SK-N-MC (cell line): ENCODE data around the gene BRD3OS.

ENCODE experiments used
- EZH2 ChIP-seq: fragments of 200-600 bp; sonication (generic); IDR thresholded peaks from one replicate; pipeline ENCODE4 v1.6.1; 2017; ENCODE audit warnings: antibody characterized with exemption
- FOXP2 ChIP-seq: optimal IDR thresholded peaks from 2 replicates; pipeline ENCODE3; 2011; ENCODE audit warnings: mild to moderate bottlenecking, moderate library complexity; ENCODE audit not compliant: insufficient read depth; ENCODE audit errors: extremely low read length, control extremely low read depth
- POLR2AphosphoS5 ChIP-seq: IDR thresholded peaks from 2 replicates; pipeline ENCODE4 v1.6.1; 2012; ENCODE audit warnings: mild to moderate bottlenecking, low read depth, low read length, borderline replicate concordance

DNA sequence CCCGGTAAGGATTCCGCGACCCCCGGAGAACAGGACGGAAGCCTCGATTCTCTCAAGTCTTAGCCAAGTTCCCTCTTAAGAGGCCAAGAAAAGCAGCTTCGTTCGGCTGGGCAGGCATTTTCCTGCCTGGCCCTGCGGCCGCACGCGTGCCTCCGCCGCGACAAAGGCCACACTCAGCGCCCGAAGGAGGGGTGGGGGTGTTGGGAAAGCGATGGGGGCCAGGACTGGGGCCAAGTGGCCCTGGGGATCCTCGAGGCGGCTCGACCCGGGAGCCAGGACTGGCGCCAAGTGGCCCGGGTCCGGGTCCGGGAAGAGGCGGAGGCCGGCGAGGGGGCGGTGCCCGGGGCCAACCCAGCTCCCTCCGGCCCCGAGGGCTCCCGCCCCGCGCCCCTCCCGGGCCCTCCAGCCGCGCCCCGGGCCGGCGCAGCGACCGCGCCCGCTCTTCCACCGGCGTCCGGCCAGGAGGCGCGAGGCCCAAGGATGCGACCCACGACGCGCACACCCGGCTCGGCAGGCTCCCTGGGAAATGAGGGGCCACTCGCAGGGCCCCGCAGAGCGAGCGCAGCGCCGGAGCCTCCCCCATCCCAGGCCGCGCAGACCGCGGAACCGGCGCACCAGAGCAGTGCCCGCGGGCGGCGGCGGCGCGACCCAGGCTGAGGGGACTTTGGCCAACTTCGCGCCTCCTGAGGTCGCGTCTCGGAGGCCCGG, 33.9 kb upstream of the BRD3OS start:
- TF ChIP-seq POLR2AphosphoS5 (no peak), EZH2 (no peak), FOXP2 (no peak)
